Measurements from ENCODE around the gene MICU1.

DNA sequence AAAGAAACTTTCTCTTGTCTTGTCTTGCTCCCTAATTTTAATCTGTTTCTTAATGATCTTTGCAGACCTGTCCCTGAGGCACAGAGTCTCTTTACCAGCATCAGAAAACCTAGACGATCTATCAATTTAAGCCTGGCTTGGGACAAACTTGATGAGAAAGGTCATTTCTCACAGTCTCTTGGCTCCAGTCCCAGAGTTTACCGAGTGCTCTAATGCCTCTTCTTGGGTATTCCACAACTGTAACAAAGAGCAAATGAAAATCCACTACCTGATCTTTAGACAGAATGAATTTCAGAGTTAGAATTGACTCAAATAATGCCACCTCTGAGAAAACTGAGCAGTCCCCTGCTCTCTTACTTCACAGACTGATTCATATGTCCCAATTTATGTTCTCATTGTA is 164.8 kb downstream of the MICU1 start:
- TF ChIP-seq, protein P1, sequence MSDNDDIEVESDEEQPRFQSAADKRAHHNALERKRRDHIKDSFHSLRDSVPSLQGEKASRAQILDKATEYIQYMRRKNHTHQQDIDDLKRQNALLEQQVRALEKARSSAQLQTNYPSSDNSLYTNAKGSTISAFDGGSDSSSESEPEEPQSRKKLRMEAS (IDR thresholded peaks at IDR 0.05): no peak
- TF ChIP-seq, protein P2, sequence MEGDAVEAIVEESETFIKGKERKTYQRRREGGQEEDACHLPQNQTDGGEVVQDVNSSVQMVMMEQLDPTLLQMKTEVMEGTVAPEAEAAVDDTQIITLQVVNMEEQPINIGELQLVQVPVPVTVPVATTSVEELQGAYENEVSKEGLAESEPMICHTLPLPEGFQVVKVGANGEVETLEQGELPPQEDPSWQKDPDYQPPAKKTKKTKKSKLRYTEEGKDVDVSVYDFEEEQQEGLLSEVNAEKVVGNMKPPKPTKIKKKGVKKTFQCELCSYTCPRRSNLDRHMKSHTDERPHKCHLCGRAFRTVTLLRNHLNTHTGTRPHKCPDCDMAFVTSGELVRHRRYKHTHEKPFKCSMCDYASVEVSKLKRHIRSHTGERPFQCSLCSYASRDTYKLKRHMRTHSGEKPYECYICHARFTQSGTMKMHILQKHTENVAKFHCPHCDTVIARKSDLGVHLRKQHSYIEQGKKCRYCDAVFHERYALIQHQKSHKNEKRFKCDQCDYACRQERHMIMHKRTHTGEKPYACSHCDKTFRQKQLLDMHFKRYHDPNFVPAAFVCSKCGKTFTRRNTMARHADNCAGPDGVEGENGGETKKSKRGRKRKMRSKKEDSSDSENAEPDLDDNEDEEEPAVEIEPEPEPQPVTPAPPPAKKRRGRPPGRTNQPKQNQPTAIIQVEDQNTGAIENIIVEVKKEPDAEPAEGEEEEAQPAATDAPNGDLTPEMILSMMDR (IDR thresholded peaks at IDR 0.05 in 2 of 3, conservative IDR thresholded peaks at IDR 0.05 in 1 of 3; ENCODE audit: borderline replicate concordance in 1 of 3, insufficient read depth in 1 of 3, low read depth in 2 of 3, low read length in 2 of 3): no peak
- TF ChIP-seq CEBPB (IDR thresholded peaks at IDR 0.05; ENCODE audit: low read depth): no peak
- no peak for TF ChIP-seq EZH2 (IDR thresholded peaks at IDR 0.05)
- TF ChIP-seq POLR2A (IDR thresholded peaks at IDR 0.05; ENCODE audit: borderline replicate concordance, extremely low read depth, insufficient read depth, insufficient read length): no peak
- no peak for TF ChIP-seq RAD21 (IDR thresholded peaks at IDR 0.05; ENCODE audit: low read depth)
- no peak for TF ChIP-seq JUND (IDR thresholded peaks at IDR 0.05)
- no peak for TF ChIP-seq ZFX (IDR thresholded peaks at IDR 0.05)
- no peak for TF ChIP-seq ZNF274 (IDR thresholded peaks at IDR 0.05; ENCODE audit: low read depth, low read length)
- TF ChIP-seq SP1 (IDR thresholded peaks at IDR 0.05; ENCODE audit: low read depth): no peak
- TF ChIP-seq ZBTB33 (IDR thresholded peaks at IDR 0.05; ENCODE audit: extremely low read depth, insufficient replicate concordance, low read length): no peak
- TF ChIP-seq POLR2AphosphoS5 (IDR thresholded peaks at IDR 0.05; ENCODE audit: low read depth, low read length): no peak
- TF ChIP-seq SIN3A (IDR thresholded peaks at IDR 0.05; ENCODE audit: low read depth): no peak

All from HCT116 (cell line).